Measurements from ENCODE around the gene LRP10. TPM values are rescaled to one million over a fixed set of nuclear protein-coding genes. Genes with fewer than 3 reads are reported as not detected.

LRP10 gene
- total RNA-seq, 1 donor from 2014 or later: 43.1 TPM

- Mint-ChIP-seq H3K9me3 (ENCODE audit: low read depth) (no peaks in the 10 kb centered on the region), H3K36me3 (ENCODE audit: insufficient read depth) (peaks cover 7% of the 10 kb centered on the region), H3K4me1 (ENCODE audit: low read depth) (peaks cover 40% of the 10 kb centered on the region), H3K4me3 (ENCODE audit: low read depth) (peak overlapping the region; percentile 95), H3K27me3 (no peaks in the 10 kb centered on the region), H3K27ac (peak overlapping the region; percentile 93)
- no peak for TF ChIP-seq CTCF (IDR thresholded peaks at IDR 0.05; ENCODE audit: unreplicated experiment)
- DNase-seq (ENCODE audit: low spot score, unreplicated experiment): no peak
Observed at GRCh38 chr14:22885975-22886374, 14.4 kb downstream of the LRP10 start.

- Mint-ChIP-seq H3K27me3 (no peaks in the 10 kb centered on the region), H3K36me3 (ENCODE audit: insufficient read depth) (peaks cover 7% of the 10 kb centered on the region), H3K4me3 (ENCODE audit: low read depth) (peak overlapping the region; percentile 95), H3K27ac (peak overlapping the region; percentile 98), H3K9me3 (ENCODE audit: low read depth) (no peaks in the 10 kb centered on the region), H3K4me1 (ENCODE audit: low read depth) (peaks cover 39% of the 10 kb centered on the region)
- peak; percentile 68 for DNase-seq (ENCODE audit: low spot score, unreplicated experiment)
- TF ChIP-seq CTCF (IDR thresholded peaks at IDR 0.05; ENCODE audit: unreplicated experiment): peak; percentile 39
Observed at GRCh38 chr14:22886500-22887259, 15.1 kb downstream of the LRP10 start.

GRCh38 chr14:22887260-22887989 lies 15.9 kb downstream of the LRP10 start:
- no peak for TF ChIP-seq CTCF (IDR thresholded peaks at IDR 0.05; ENCODE audit: unreplicated experiment)
- peak; percentile 40 for DNase-seq (ENCODE audit: low spot score, unreplicated experiment)
- H3K4me1 Mint-ChIP-seq (ENCODE audit: low read depth): peaks cover 32% of the 10 kb centered on the region
- H3K27ac Mint-ChIP-seq: peak overlapping the region; percentile 98
- H3K9me3 Mint-ChIP-seq (ENCODE audit: low read depth): no peaks in the 10 kb centered on the region
- H3K36me3 Mint-ChIP-seq (ENCODE audit: insufficient read depth): peaks cover 7% of the 10 kb centered on the region
- H3K4me3 Mint-ChIP-seq (ENCODE audit: low read depth): peak overlapping the region; percentile 95
- H3K27me3 Mint-ChIP-seq: no peaks in the 10 kb centered on the region

GRCh38 chr14:22887990-22888378 lies 16.4 kb downstream of the LRP10 start:
- Mint-ChIP-seq H3K36me3 (ENCODE audit: insufficient read depth) (peaks cover 7% of the 10 kb centered on the region), H3K27ac (peak overlapping the region; percentile 98), H3K27me3 (no peaks in the 10 kb centered on the region), H3K9me3 (ENCODE audit: low read depth) (no peaks in the 10 kb centered on the region), H3K4me1 (ENCODE audit: low read depth) (peaks cover 28% of the 10 kb centered on the region), H3K4me3 (ENCODE audit: low read depth) (peak overlapping the region; percentile 95)
- DNase-seq (ENCODE audit: low spot score, unreplicated experiment): no peak
- no peak for TF ChIP-seq CTCF (IDR thresholded peaks at IDR 0.05; ENCODE audit: unreplicated experiment)

GRCh38 chr14:22888662-22889061 lies 17.1 kb downstream of the LRP10 start:
- Mint-ChIP-seq H3K36me3 (ENCODE audit: insufficient read depth) (peaks cover 7% of the 10 kb centered on the region), H3K27ac (no peak overlapping the region), H3K4me1 (ENCODE audit: low read depth) (peaks cover 22% of the 10 kb centered on the region), H3K4me3 (ENCODE audit: low read depth) (no peak overlapping the region), H3K9me3 (ENCODE audit: low read depth) (no peaks in the 10 kb centered on the region), H3K27me3 (no peaks in the 10 kb centered on the region)
- no peak for TF ChIP-seq CTCF (IDR thresholded peaks at IDR 0.05; ENCODE audit: unreplicated experiment)
- no peak for DNase-seq (ENCODE audit: low spot score, unreplicated experiment)
